GM18511 (cell line): Measurements from ENCODE around the gene KIF26B.

Experiments used
- ATAC-seq: cut with Tn5 transposase; IDR thresholded peaks from one replicate; pipeline ENCODE4 v1.9.1; 2021; ENCODE audit warnings: mild to moderate bottlenecking, moderate library complexity; ENCODE audit not compliant: unreplicated experiment

The KIF26B gene

GRCh38 chr1:245608271-245608670, 453.5 kb downstream of the KIF26B start:
- no peak for ATAC-seq

GRCh38 chr1:245609354-245610150, 454.8 kb downstream of the KIF26B start:
- no peak for ATAC-seq

GRCh38 chr1:245611251-245611650, 456.5 kb downstream of the KIF26B start:
- ATAC-seq = no peak

GRCh38 chr1:245614476-245614875, 459.7 kb downstream of the KIF26B start:
- no peak for ATAC-seq

GRCh38 chr1:245615001-245615400, 460.2 kb downstream of the KIF26B start:
- ATAC-seq = no peak

GRCh38 chr1:245621589-245621988, 466.8 kb downstream of the KIF26B start:
- no peak for ATAC-seq

GRCh38 chr1:245622332-245623014, 467.7 kb downstream of the KIF26B start:
- no peak for ATAC-seq

GRCh38 chr1:245641384-245641783, 486.6 kb downstream of the KIF26B start:
- ATAC-seq = no peak

- peak; percentile 31 for ATAC-seq
Measured at GRCh38 chr1:245645406-245645805, 490.6 kb downstream of the KIF26B start.

GRCh38 chr1:245645894-245646293, 491.1 kb downstream of the KIF26B start:
- ATAC-seq = peak; percentile 59

- ATAC-seq = no peak
Measured at GRCh38 chr1:245648749-245649522, 494.2 kb downstream of the KIF26B start.

GRCh38 chr1:245649666-245650065, 494.9 kb downstream of the KIF26B start:
- no peak for ATAC-seq

- no peak for ATAC-seq
Measured at GRCh38 chr1:245650441-245650960, 495.7 kb downstream of the KIF26B start.

- no peak for ATAC-seq
Measured at GRCh38 chr1:245651093-245651492, 496.3 kb downstream of the KIF26B start.

- no peak for ATAC-seq
Measured at GRCh38 chr1:245652116-245652515, 497.3 kb downstream of the KIF26B start.

GRCh38 chr1:245652660-245653427, 498.1 kb downstream of the KIF26B start:
- no peak for ATAC-seq

GRCh38 chr1:245654460-245655050, 499.8 kb downstream of the KIF26B start:
- no peak for ATAC-seq

GRCh38 chr1:245656189-245656717, 501.5 kb downstream of the KIF26B start:
- ATAC-seq = no peak

- no peak for ATAC-seq
Measured at GRCh38 chr1:245657371-245657770, 502.6 kb downstream of the KIF26B start.

- ATAC-seq = no peak
Measured at GRCh38 chr1:245663373-245663772, 508.6 kb downstream of the KIF26B start.
